NCI-H2081 (cell line): Measurements from ENCODE around the gene FAM131A.

Source experiments
- DNase-seq, 2 experiments: peaks; one replicate each; lab custom pipeline; 2025; lab: John Stamatoyannopoulos, UW

FAM131A gene

DNA sequence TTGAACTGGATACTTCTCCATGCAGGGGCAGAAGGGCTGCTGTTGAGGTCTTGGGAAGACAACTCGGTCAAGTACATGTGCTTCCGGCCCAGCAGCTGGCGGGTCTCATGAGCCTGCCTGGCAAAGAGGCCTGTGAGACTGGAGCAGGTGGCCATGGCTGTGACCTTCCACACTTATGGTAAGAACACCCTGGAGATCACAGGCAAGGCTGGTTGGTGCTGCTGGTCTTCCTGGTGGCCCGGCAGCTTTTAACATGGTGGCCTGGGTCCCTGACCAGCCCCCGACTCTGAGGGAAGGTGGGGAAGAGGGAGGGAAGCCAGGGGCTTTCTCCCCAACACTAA, 57.9 kb downstream of the FAM131A start:
- DNase-seq = no peak
